Fibroblast of lung (primary cell): ENCODE results near the gene SLIT3. TPM values are rescaled to one million over a fixed set of nuclear protein-coding genes. Genes with fewer than 3 reads are reported as not detected.

Experiments
- DNase-seq, 2 donors: peaks; one replicate each; pipeline versions ENCODE4 v3.0.0 to v3.0.0-alpha.2; 2010; ENCODE audit warnings: low read depth in 2 of 2
- H2AFZ ChIP-seq: 2 replicates; pipeline ENCODE4 v1.5.1; 2012; ENCODE audit warnings: low read length, control low read depth, inconsistent platforms
- H3K27ac ChIP-seq: 2 replicates; pipeline ENCODE4 v1.5.1; 2011; ENCODE audit warnings: low read length, control low read depth; ENCODE audit not compliant: insufficient read depth
- H3K27me3 ChIP-seq: 2 replicates; pipeline ENCODE4 v1.5.1; 2011; ENCODE audit warnings: mild to moderate bottlenecking, low read length; ENCODE audit not compliant: control insufficient read depth, insufficient read depth
- H3K36me3 ChIP-seq: 2 replicates; pipeline ENCODE4 v1.5.1; 2011; ENCODE audit warnings: low read length; ENCODE audit not compliant: control insufficient read depth, insufficient read depth
- H3K4me1 ChIP-seq: 2 replicates; pipeline ENCODE4 v1.5.1; 2011; ENCODE audit warnings: low read length; ENCODE audit not compliant: control insufficient read depth, insufficient read depth; ENCODE audit errors: extremely low read depth
- H3K4me2 ChIP-seq: 2 replicates; pipeline ENCODE4 v1.5.1; 2011; ENCODE audit warnings: low read length, control low read depth; ENCODE audit not compliant: insufficient read depth; ENCODE audit errors: extremely low read depth
- H3K4me3 ChIP-seq, 4 experiments: fragments of 200-600 bp in 1 of 4; sonication (generic) in 1 of 4; replicated peaks in 1 of 4; 2 replicates each; pipeline ENCODE4 v1.5.1; 2011 to 2016; ENCODE audit warnings: low read length in 4 of 4, low read depth in 3 of 4, mild to moderate bottlenecking in 3 of 4, control low read depth in 2 of 4, inconsistent platforms in 1 of 4, mixed read lengths in 1 of 4; ENCODE audit not compliant: insufficient read depth in 1 of 4; ENCODE audit errors: control extremely low read depth in 1 of 4
- H3K79me2 ChIP-seq: 2 replicates; pipeline ENCODE4 v1.5.1; 2012; ENCODE audit warnings: mild to moderate bottlenecking, low read length, inconsistent platforms; ENCODE audit not compliant: control insufficient read depth, insufficient read depth
- H3K9ac ChIP-seq: 2 replicates; pipeline ENCODE4 v1.5.1; 2011; ENCODE audit warnings: mild to moderate bottlenecking, low read length, control low read depth; ENCODE audit not compliant: insufficient read depth
- H3K9me3 ChIP-seq: 2 replicates; pipeline ENCODE4 v1.5.1; 2012; ENCODE audit warnings: low read depth, low read length; ENCODE audit not compliant: control insufficient read depth, insufficient read depth
- H4K20me1 ChIP-seq: 2 replicates; pipeline ENCODE4 v1.5.1; 2011; ENCODE audit warnings: low read length; ENCODE audit not compliant: control insufficient read depth, insufficient read depth; ENCODE audit errors: extremely low read depth
- EZH2 ChIP-seq: IDR thresholded peaks from 2 replicates; pipeline ENCODE4 v1.5.1; 2012; ENCODE audit warnings: low read length, control low read depth, mild to moderate bottlenecking; ENCODE audit errors: missing control alignments
- polyA plus RNA-seq, 2 donors: library from polyadenylated mRNA; depleted of rRNA in 1 of 2; stranded (reverse) in 1 of 2; unstranded in 1 of 2; fragments of >200 nt; gene quantifications; 2 replicates each; pipeline ENCODE4 v1.2.1, GENCODE V29; 2011 to 2012; ENCODE audit warnings: missing spikeins in 1 of 2
- total RNA-seq: library from RNA; depleted of rRNA; stranded (reverse); fragments of >200 nt; gene quantifications from 2 replicates; pipeline ENCODE4 v1.2.1, GENCODE V29; 2014
- TF ChIP-seq, protein P1 (sequence below), 2 donors: IDR thresholded peaks in 1 of 2; conservative IDR thresholded peaks in 1 of 2; 1 replicate in 1 of 2; 2 replicates in 1 of 2; pipeline ENCODE4 v1.5.1; 2011 to 2012; ENCODE audit warnings: low read length in 2 of 2, control low read depth in 1 of 2, inconsistent platforms in 1 of 2, low read depth in 1 of 2, mild to moderate bottlenecking in 1 of 2

SLIT3 gene
- total and polyA plus RNA-seq, 2 donors (not counting 1 experiment from before 2014, with no cell fraction given): 1.6 to 4.6 TPM

DNA sequence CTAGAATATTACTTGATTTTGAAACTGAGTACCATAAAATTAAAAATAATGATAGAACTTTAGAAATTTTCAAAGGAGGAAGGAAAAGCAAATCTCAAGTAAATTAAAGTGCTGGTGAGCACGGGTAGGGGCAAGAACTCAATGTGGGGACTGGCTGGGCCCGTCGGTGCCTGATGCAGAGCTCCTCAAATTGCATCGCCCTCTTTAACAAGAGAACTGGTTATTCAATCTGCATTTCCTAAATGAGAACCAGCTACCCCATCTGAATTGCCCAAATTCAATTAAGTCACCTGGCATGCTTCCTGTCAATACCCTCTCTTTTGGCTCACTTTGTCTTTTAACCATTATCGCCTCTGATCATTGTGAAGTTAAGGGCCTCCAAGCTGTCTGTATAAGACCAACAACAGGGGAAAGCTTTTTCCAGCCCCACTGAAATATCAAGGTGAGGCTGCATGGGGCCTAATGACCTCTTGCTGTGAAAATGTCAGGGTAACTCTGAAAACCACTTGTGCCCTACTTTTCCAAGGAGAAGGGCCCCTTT is 316.7 kb downstream of the SLIT3 start:
- H3K4me3 ChIP-seq: no peak overlapping the region
- no peaks in the 10 kb centered on the region for H3K36me3 ChIP-seq
- H4K20me1 ChIP-seq: no peaks in the 10 kb centered on the region
- no peaks in the 10 kb centered on the region for H3K79me2 ChIP-seq
- no peak overlapping the region for H3K27ac ChIP-seq
- no peaks in the 10 kb centered on the region for H3K9me3 ChIP-seq
- TF ChIP-seq EZH2: no peak
- TF ChIP-seq, protein P1, sequence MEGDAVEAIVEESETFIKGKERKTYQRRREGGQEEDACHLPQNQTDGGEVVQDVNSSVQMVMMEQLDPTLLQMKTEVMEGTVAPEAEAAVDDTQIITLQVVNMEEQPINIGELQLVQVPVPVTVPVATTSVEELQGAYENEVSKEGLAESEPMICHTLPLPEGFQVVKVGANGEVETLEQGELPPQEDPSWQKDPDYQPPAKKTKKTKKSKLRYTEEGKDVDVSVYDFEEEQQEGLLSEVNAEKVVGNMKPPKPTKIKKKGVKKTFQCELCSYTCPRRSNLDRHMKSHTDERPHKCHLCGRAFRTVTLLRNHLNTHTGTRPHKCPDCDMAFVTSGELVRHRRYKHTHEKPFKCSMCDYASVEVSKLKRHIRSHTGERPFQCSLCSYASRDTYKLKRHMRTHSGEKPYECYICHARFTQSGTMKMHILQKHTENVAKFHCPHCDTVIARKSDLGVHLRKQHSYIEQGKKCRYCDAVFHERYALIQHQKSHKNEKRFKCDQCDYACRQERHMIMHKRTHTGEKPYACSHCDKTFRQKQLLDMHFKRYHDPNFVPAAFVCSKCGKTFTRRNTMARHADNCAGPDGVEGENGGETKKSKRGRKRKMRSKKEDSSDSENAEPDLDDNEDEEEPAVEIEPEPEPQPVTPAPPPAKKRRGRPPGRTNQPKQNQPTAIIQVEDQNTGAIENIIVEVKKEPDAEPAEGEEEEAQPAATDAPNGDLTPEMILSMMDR (conservative IDR thresholded peaks at IDR 0.05 in 1 of 2, IDR thresholded peaks at IDR 0.05 in 1 of 2; ENCODE audit: low read depth in 1 of 2, low read length in 2 of 2): no peak
- H3K27me3 ChIP-seq: peaks cover 2% of the 10 kb centered on the region
- H3K4me2 ChIP-seq: no peak overlapping the region
- H3K9ac ChIP-seq: no peak overlapping the region
- no peak overlapping the region for H2AFZ ChIP-seq
- no peak for DNase-seq
- no peaks in the 10 kb centered on the region for H3K4me1 ChIP-seq

DNA sequence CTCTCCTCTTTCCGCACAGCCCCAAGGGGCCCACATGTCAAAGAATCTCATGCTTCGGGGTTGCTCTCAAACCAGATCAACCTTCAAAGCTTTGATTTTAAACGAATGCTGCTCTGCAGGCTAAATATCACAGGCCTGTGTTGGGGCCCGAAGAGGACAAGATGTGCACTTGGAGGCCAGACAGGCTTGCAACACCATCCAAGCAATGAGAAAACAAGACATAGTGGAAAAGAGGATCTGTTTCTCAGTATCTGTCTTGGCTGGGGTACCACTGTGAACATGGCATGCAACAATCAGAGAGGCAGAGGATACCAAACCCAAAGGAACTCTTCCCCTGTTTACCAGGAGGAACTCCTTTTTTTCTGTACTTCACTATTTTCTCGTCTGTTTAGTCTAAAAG is 321.8 kb downstream of the SLIT3 start:
- Histone ChIP-seq H3K36me3 (no peaks in the 10 kb centered on the region), H4K20me1 (no peaks in the 10 kb centered on the region), H3K79me2 (no peaks in the 10 kb centered on the region), H3K4me3 (no peak overlapping the region), H3K9me3 (no peaks in the 10 kb centered on the region), H2AFZ (no peak overlapping the region), H3K4me1 (no peaks in the 10 kb centered on the region), H3K27me3 (no peaks in the 10 kb centered on the region), H3K4me2 (no peak overlapping the region), H3K27ac (no peak overlapping the region), H3K9ac (no peak overlapping the region)
- no peak for DNase-seq
- TF ChIP-seq EZH2: no peak
- TF ChIP-seq, protein P1 (conservative IDR thresholded peaks at IDR 0.05 in 1 of 2, IDR thresholded peaks at IDR 0.05 in 1 of 2; ENCODE audit: low read depth in 1 of 2, low read length in 2 of 2): no peak

DNA sequence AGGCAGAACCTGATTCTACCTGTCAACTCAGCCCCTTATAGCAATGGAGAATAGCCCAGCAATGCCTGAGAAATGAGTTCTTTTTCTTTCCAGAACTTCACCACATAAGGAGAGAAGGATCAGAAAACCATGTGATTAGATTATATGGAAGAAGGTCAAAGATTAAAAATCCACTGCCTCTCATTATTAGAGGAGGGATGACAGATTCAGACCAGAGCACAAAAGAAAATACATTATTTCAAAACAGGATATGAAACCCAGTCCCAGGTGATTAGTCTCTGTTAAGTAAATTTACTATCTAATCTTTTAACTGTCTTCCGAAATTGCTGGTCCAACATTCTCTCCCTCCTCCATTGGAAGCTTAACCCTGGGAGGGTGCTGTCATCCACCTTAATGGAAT is 322.4 kb downstream of the SLIT3 start:
- Histone ChIP-seq H3K4me1 (no peaks in the 10 kb centered on the region), H3K36me3 (no peaks in the 10 kb centered on the region), H3K9ac (no peak overlapping the region), H4K20me1 (no peaks in the 10 kb centered on the region), H3K4me2 (no peak overlapping the region), H3K79me2 (no peaks in the 10 kb centered on the region), H3K27me3 (no peaks in the 10 kb centered on the region), H2AFZ (no peak overlapping the region), H3K4me3 (no peak overlapping the region), H3K9me3 (no peaks in the 10 kb centered on the region), H3K27ac (no peak overlapping the region)
- no peak for DNase-seq
- TF ChIP-seq, protein P1 (conservative IDR thresholded peaks at IDR 0.05 in 1 of 2, IDR thresholded peaks at IDR 0.05 in 1 of 2; ENCODE audit: low read depth in 1 of 2, low read length in 2 of 2): no peak
- TF ChIP-seq EZH2: no peak
